Measurements from ENCODE around the gene TAF1A. TPM values are rescaled to one million over a fixed set of nuclear protein-coding genes. Genes with fewer than 3 reads are reported as not detected.

The TAF1A gene
- total and polyA plus RNA-seq, 2 of the 8 experiments (the other 6 are each of a cell fraction or from before 2014, with no cell fraction given) = 3.3 to 16.7 TPM

- TF ChIP-seq KDM5A (IDR thresholded peaks at IDR 0.05; ENCODE audit: low read length) = no peak
- TF ChIP-seq SIX5 (IDR thresholded peaks at IDR 0.05; ENCODE audit: low read depth, low read length) = no peak
- no peak for TF ChIP-seq ASH2L (IDR thresholded peaks at IDR 0.05; ENCODE audit: low read length)
- no peak for TF ChIP-seq HDAC2 (IDR thresholded peaks at IDR 0.05; ENCODE audit: borderline replicate concordance in 1 of 2, low read depth in 2 of 2, low read length in 2 of 2)
- TF ChIP-seq EGR1 (IDR thresholded peaks at IDR 0.05; ENCODE audit: borderline replicate concordance, low read depth, low read length) = no peak
- TF ChIP-seq FOSL1 (IDR thresholded peaks at IDR 0.05; ENCODE audit: insufficient read depth, low read depth, low read length) = no peak
- no peak for TF ChIP-seq E2F6 (IDR thresholded peaks at IDR 0.05)
- TF ChIP-seq TCF12 (IDR thresholded peaks at IDR 0.05; ENCODE audit: low read depth, low read length) = no peak
- TF ChIP-seq RBBP5 (IDR thresholded peaks at IDR 0.05; ENCODE audit: borderline replicate concordance, low read depth, low read length) = no peak
- peak in 1 of 2 experiments; percentile 40; a peak in 1 of 4 replicates for TF ChIP-seq SIN3A (conservative IDR thresholded peaks at IDR 0.05 in 1 of 2, IDR thresholded peaks at IDR 0.05 in 1 of 2; ENCODE audit: low read depth in 1 of 2, low read length in 2 of 2)
- TF ChIP-seq CHD1 (IDR thresholded peaks at IDR 0.05; ENCODE audit: low read depth, low read length) = no peak
- no peak for TF ChIP-seq NANOG (IDR thresholded peaks at IDR 0.05; ENCODE audit: insufficient read depth, low read depth, low read length, poor library complexity, severe bottlenecking)
- TF ChIP-seq TBP (IDR thresholded peaks at IDR 0.05; ENCODE audit: low read depth, low read length) = peak; percentile 87
- no peak for TF ChIP-seq SUZ12 (IDR thresholded peaks at IDR 0.05; ENCODE audit: low read length)
- peak; percentile 70 for TF ChIP-seq KDM4A (IDR thresholded peaks at IDR 0.05; ENCODE audit: low read depth, low read length, severe bottlenecking)
- TF ChIP-seq RAD21 (IDR thresholded peaks at IDR 0.05 in 1 of 2, conservative IDR thresholded peaks at IDR 0.05 in 1 of 2; ENCODE audit: low read depth in 2 of 2, low read length in 2 of 2) = no peak
- no peak for TF ChIP-seq CEBPB (IDR thresholded peaks at IDR 0.05; ENCODE audit: low read depth, low read length)
- TF ChIP-seq GABPA (IDR thresholded peaks at IDR 0.05; ENCODE audit: borderline replicate concordance, insufficient read depth, low read length) = no peak
- peak; percentile 91 for TF ChIP-seq PHF8 (conservative IDR thresholded peaks at IDR 0.05; ENCODE audit: low read depth, low read length)
- no peak for TF ChIP-seq GTF2F1 (IDR thresholded peaks at IDR 0.05; ENCODE audit: borderline replicate concordance, low read depth, low read length)
- peak; percentile 85 for TF ChIP-seq POLR2AphosphoS5 (IDR thresholded peaks at IDR 0.05; ENCODE audit: low read depth, low read length)
- TF ChIP-seq POU5F1 (IDR thresholded peaks at IDR 0.05; ENCODE audit: low read depth, low read length) = no peak
- TF ChIP-seq EZH2 (IDR thresholded peaks at IDR 0.05; ENCODE audit: low read depth, low read length, severe bottlenecking) = no peak
Observed at GRCh38 chr1:222618001-222618879, 28.5 kb upstream of the TAF1A start, which contains the start of gene MIA3 (continued).
